Measurements from ENCODE around the gene ZNF662. TPM values are rescaled to one million over a fixed set of nuclear protein-coding genes. Genes with fewer than 3 reads are reported as not detected.

The ZNF662 gene
- total and polyA plus RNA-seq, 9 of the 15 experiments (the other 6 are each of a cell fraction or from before 2014, with no cell fraction given) = 0.07 to 0.55 (median 0.27) TPM

- TF ChIP-seq ZBTB40 (IDR thresholded peaks at IDR 0.05) (peak; percentile 71), ZBTB40 (CRISPR knock-in tag; IDR thresholded peaks at IDR 0.05) (no peak), TSC22D4 (tag; IDR thresholded peaks at IDR 0.05) (no peak), L3MBTL2 (IDR thresholded peaks at IDR 0.05) (peak; percentile 55), NR2C2 (CRISPR knock-in tag; IDR thresholded peaks at IDR 0.05) (peak; percentile 54; the same call in 1 of the 2 replicates), NR2C2 (tag; IDR thresholded peaks at IDR 0.05) (peak; percentile 85)
Observed at GRCh38 chr3:42936157-42936981, 30.4 kb downstream of the ZNF662 start (continued).

Data from K562 (cell line).